GM13976 (cell line): Measurements from ENCODE around the gene PCDHGA2.
"Not testable (repeated sequence)": the region's sequence is repeated elsewhere in the genome, so short reads cannot be mapped to it uniquely, and the experiment has no call there.

Experiments
- DNase-seq: peaks from one replicate; pipeline ENCODE4 v3.0.0; 2012; ENCODE audit warnings: low spot score
- in situ Hi-C: fragments of 300-500 bp; cut with MboI; formaldehyde crosslinking; loops from one replicate; pipeline ENCODE4 v1.12.0; 2022; ENCODE audit warnings: low sequenced_read_pairs, mixed read lengths, inconsistent platforms; ENCODE audit not compliant: unreplicated experiment
- TF ChIP-seq, protein P1 (sequence below): IDR thresholded peaks from 2 replicates; pipeline ENCODE4 v1.5.1; 2012; ENCODE audit warnings: borderline replicate concordance, mild to moderate bottlenecking; ENCODE audit not compliant: insufficient read depth; ENCODE audit errors: extremely low read depth, missing control alignments, control extremely low read depth

The PCDHGA2 gene

DNA sequence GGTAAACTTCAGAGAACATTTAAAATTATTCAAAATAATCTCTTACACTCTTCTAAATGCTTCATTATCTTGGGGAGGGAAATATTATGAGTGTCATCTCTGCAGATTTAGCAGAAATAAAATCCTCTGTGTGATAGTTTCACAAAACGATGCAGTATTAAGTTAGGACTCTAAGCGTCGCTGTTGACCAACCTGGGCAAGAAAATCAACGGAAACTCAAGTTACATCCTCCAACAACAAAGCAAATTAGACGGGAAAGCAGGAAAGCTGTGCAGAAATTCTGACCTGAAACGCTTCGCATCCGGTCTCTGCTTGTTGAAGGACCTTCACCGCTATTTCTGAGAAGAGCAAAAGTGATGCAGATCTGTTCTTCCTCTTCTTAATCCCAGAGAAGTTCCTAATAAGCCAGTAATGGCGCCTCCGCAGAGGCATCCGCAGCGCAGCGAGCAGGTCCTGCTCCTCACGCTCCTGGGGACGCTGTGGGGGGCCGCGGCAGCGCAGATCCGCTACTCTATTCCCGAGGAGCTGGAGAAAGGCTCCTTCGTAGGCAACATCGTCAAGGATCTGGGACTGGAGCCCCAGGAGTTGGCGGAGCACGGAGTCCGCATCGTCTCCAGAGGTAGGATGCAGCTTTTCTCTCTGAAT lies 35.2 kb downstream of the PCDHGA2 start, which contains the start of gene PCDHGA6:
PCDHGA6 (plus strand) TSS at position 219 of the 645 bp plus-strand sequence; CDS start at position 412, 193 bp downstream.
- in situ Hi-C loops: no loop called here
- TF ChIP-seq, protein P1, sequence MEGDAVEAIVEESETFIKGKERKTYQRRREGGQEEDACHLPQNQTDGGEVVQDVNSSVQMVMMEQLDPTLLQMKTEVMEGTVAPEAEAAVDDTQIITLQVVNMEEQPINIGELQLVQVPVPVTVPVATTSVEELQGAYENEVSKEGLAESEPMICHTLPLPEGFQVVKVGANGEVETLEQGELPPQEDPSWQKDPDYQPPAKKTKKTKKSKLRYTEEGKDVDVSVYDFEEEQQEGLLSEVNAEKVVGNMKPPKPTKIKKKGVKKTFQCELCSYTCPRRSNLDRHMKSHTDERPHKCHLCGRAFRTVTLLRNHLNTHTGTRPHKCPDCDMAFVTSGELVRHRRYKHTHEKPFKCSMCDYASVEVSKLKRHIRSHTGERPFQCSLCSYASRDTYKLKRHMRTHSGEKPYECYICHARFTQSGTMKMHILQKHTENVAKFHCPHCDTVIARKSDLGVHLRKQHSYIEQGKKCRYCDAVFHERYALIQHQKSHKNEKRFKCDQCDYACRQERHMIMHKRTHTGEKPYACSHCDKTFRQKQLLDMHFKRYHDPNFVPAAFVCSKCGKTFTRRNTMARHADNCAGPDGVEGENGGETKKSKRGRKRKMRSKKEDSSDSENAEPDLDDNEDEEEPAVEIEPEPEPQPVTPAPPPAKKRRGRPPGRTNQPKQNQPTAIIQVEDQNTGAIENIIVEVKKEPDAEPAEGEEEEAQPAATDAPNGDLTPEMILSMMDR: peak; percentile 15
- DNase-seq: no peak

GRCh38 chr5:141374627-141375026 lies 36.1 kb downstream of the PCDHGA2 start:
- in situ Hi-C loops: no loop called here
- DNase-seq: no peak

GRCh38 chr5:141375444-141376155 lies 37.0 kb downstream of the PCDHGA2 start:
- DNase-seq, in situ Hi-C loops: not testable (repeated sequence)

More at GRCh38 chr5:141374627-141375026, 36.1 kb downstream of the PCDHGA2 start:
- TF ChIP-seq, protein P1: no peak

- TF ChIP-seq, protein P1: no peak
- in situ Hi-C loops: no loop called here
- peak; percentile 48 for DNase-seq
Observed at GRCh38 chr5:141382469-141383294, 44.1 kb downstream of the PCDHGA2 start, which contains the start of gene PCDHGA7. Gene PCDHGA7 (plus strand): TSS chr5:141382742. CDS start chr5:141382900, 158 bp downstream.

DNA sequence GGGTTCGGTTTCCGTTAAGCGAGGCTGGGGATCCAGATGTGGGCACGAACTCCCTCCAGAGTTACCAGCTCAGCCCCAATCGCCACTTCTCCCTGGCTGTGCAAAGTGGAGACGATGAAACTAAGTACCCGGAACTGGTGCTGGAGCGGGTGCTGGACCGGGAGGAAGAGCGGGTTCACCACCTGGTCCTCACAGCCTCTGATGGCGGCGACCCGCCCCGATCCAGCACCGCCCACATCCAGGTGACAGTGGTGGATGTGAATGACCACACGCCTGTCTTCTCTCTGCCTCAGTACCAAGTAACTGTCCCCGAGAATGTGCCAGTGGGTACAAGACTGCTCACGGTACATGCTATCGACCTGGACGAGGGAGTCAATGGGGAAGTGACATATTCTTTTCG lies 44.8 kb downstream of the PCDHGA2 start:
- TF ChIP-seq, protein P1: no peak
- in situ Hi-C loops: no loop called here
- no peak for DNase-seq

GRCh38 chr5:141384471-141385267 lies 46.1 kb downstream of the PCDHGA2 start:
- TF ChIP-seq, protein P1: no peak
- DNase-seq: no peak
- in situ Hi-C loops: no loop called here
